NCI-H1694 (cell line): ENCODE measurements around the gene TGM2.

Experiments
- DNase-seq: peaks from one replicate; lab custom pipeline; 2025; lab: John Stamatoyannopoulos, UW

TGM2 gene

DNA sequence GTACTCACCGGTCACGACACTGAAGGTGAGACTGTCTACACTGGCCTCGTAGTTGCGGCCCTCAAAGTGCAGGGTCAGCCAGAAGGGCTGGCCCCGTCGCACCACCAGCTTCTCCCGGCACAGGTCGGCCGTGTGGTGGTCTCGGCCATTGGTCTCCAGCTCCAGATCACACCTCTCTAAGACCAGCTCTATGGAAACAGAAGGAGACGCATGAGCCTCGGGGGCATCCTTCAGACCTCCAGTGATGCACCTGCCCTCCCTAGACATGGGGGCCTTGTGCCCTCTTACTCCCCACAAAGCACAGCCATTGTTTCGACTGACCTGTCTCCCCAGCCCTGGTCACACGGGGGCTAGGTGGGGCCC is 3.7 kb downstream of the TGM2 start:
- no peak for DNase-seq

- no peak for DNase-seq
Measured at GRCh38 chr20:38159957-38160756, 4.9 kb downstream of the TGM2 start.

DNA sequence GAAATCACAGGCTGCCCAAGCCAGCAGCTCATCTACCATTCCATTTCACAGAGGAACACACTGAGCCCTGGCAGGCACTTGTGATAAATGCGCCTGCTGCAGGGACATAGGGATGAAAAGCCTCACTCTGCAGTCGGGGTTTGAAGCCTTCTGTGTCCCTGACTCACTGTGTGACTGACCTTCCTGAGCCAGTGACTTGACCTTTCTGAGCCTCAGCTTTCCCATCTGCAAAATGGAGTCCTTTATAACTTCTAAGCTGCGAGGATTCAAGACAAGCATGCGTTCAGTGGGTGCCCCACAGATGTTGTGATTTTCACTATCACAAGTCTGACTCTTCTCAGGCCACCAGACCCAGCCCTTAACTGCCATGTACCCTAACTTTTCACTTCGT is 5.5 kb downstream of the TGM2 start:
- DNase-seq, result no peak

GRCh38 chr20:38158701-38159351 is 6.2 kb downstream of the TGM2 start:
- no peak for DNase-seq

DNA sequence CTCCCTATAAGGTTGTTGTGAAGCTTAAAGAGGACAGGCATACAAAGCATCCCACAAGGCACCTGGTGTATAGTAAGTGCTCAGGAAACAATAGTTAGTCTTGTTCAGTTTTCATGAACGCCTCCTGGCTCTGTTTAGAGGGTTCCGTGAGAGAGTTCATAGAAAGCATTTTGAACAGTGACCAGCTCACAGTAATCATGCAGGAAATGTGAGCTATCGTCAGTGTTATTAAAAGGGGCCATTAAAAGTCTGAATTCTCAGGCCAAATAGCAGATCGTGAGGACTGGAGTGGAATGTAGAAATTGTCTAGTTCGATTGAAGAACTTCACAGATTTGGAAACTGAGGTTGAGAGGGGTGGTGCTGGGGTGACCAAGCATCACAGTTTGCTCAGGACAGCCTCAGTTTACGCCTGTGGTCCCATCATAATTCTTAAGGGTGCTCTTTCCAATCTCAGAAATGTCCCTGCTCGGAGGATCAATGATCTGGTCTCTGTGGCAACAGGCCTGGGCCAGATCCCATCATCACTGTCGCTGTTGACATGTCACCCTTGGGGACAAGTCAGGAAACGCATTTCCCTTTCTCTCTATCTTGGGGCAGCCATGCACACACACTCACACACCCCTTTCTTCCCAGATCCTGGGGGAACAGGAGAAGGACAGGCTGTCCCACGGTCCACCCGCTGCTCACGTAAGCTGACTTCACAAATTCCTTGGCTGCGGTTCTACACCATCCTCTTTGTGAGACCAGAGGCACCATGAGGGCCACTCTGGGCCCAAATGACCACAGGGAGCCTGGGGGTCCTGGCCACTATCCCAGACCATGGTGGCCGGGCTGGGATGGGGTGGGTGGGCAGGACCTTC is 7.2 kb downstream of the TGM2 start:
- no peak for DNase-seq

DNA sequence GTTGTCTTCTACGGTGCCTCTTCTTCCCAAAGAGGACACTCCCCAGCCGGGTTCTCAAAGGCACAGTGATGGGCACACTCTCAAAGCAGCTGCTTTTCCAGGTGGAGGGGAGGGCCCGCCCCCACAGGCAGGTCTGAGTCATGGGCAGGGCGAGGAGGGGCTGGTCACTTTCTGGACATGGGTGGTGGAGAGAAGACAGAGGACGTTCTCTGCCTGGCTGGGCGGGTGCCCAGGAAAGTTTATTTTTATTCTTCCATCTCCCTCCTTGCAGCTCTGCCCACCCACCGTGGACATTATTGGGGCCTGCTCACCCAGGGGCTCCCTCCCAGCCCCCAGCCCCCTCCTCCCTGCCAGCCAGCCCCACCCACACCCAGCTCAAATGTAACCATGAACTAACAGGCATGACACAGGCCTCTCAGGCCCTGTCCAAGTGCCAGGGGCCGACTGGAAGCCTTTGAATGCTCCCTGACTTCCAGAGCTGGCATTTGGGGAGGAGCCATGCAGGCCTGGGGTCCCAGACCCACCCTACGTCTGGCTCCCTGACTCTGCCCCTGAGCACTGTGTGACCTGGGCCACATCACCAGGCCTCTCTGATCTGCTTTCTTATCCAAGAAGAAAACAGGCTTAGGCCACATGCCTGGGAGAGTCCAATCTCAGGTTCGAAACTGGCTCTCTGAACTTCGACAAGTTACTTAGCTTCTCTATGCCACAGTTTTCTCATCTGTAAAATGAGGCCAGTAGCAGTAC is 8.0 kb downstream of the TGM2 start:
- DNase-seq, result no peak

GRCh38 chr20:38156280-38156679 is 8.8 kb downstream of the TGM2 start:
- DNase-seq, result no peak

GRCh38 chr20:38155811-38156210 is 9.3 kb downstream of the TGM2 start:
- no peak for DNase-seq

- no peak for DNase-seq
Measured at GRCh38 chr20:38153401-38153800, 11.7 kb downstream of the TGM2 start.

DNA sequence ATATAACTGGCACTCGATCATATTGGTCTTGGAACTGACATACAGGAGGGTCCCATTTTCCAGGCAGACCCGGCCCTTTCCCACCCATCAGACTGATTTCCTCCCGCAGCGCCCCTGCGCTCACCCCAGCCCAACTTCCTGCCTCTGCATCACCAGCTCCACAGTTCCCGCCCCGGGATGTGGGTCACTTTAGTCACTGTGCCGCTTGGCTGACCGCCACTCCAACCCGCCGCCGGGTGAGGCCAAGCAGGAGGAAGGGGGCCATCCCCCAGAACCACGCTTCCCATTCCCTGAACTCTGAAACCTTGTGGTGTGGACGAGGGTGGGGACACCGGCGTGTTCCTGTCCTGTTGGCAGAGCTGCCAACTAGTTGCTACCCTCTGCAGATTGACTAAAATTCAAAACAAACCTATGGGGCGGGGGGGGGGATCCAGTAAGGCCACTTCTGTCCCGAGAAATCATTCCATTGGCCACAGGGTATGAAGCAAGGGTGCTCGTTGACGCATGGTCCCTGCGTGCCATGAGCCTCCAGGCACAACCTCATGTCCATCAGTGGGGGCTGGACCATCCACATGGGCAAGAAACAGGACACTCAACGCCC is 12.3 kb downstream of the TGM2 start:
- no peak for DNase-seq

- no peak for DNase-seq
Measured at GRCh38 chr20:38152175-38152620, 12.9 kb downstream of the TGM2 start.

GRCh38 chr20:38151455-38151854 is 13.6 kb downstream of the TGM2 start:
- no peak for DNase-seq

DNA sequence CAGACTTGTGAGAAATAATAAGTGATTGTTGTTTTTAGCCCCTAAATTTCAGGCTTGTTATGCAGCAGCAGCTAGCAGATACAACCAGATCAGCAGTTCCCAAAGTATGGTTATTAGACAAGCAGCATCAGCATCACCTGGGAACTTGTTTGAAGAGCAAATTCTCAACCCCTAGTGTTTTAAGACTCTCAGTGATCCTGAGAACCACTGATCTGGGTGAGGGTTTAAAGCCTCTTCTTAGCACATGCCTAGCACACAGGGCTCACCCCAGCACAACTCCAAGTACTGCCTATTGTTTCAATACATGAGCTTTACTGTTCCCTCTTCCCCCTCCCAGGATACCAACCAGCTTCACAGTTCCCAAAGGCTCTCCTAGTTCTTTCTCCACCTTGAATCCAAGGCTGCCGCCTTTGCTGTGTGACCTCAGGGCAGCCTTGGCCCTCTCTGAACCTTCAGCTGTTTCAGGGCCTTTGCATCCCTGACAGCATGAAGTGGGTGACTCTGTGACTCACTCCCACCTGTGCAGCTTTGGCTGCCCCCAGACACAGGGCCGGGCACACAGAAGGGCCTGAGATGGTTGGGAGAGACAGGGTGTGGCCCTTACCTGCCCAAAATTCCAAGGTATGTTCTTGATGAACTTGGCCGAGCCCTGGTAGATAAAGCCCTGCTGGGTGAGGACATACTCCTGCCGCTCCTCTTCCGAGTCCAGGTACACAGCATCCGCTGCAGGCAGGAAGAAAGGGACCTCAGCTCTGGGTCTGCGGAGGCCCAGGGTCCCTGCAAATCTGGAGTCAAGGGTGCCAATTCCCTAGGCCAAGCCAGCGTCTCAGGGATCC is 14.5 kb downstream of the TGM2 start:
- no peak for DNase-seq

DNA sequence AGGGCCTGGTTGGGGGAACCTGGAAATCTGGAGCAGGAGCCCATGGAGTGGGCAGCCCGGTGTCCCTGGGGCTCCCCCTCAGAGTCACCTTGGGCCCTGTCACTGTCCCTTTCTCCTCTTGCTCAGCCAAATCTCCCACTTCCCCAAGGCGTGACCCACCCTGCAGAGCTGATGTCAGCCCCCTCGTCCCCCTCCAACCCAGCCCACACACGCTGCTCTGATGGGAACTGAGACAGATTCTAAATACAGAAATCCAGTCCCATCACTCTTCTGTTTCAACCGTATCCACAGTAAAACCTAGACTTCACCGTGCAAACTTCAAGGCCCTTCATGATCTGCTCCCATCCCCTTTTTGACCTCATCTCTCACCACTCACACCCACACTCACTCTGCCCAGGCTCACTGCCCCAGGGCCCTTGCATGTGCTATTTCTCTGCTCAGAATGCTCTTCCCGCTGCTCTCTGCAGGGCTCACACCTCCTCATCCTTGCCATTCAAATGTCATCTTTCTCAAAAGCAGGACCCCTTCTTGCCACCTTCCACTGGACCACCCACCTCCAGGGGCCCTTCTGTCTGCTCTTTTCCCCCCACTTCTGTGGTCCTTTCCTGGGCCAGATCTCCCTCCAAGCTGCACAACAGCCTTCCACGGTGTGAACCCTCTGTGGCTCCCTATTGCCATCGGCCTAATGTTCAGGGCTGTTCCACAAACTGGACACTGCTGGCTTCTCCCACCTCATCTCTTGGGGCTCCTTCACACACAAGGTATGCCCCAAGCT is 16.6 kb downstream of the TGM2 start:
- no peak for DNase-seq

DNA sequence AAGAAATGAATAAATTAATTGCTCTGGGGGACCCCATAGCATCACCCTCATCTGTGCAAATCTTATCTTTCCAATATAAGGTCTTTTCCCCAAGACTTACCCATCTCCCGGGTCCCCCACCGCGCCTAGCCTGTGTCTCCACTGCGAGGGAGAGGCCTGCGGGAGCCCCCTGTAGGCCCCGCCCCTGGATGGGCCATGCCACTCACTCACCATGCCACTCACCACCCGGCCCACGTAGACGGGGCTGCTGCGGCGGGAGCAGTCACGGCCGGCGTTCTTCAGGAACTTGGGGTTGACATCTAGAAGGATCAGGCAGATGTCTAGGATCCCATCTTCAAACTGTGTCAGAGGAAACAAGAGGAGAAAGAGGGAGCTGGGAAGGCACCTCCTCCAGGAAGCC is 17.3 kb downstream of the TGM2 start:
- no peak for DNase-seq

GRCh38 chr20:38147163-38147562 is 17.9 kb downstream of the TGM2 start:
- no peak for DNase-seq

DNA sequence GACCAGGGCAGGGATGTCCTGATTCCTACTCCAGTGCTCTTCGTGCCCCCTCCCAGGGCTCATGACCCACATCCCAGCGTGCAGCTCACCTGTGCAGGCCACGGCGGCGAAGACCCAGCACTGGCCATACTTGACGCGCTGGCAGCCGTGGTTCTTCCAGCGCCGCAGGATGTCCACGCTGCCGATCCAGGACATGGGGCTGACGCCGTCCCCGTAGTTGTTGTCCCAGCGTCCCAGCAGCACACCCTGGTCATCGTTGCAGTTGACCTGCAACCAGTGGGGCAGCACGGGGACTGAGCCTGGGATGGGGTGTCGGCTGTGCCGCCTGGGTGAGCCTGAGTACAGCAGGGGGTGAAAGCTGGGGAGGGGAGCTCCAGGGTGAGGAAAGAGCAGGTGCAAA is 18.4 kb downstream of the TGM2 start:
- no peak for DNase-seq

DNA sequence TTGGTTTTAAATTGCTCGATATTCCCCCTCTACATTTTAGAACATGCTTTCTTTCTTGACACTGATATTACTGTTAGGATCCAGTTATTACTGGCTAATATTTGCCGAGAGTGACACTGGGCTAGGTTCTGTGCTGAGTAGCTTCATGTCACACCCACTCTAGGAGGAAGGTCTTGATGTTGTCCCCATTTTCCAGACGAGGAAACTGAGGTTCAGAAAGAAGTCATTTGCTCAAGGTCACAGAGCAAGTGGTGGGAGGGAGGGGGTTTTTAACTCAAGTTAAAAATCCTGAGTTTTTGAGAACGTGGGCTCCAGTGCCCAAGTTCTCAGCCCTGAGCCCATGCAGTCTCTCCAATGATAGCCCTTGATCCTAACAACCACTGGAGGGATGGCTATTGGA is 18.9 kb downstream of the TGM2 start:
- no peak for DNase-seq

DNA sequence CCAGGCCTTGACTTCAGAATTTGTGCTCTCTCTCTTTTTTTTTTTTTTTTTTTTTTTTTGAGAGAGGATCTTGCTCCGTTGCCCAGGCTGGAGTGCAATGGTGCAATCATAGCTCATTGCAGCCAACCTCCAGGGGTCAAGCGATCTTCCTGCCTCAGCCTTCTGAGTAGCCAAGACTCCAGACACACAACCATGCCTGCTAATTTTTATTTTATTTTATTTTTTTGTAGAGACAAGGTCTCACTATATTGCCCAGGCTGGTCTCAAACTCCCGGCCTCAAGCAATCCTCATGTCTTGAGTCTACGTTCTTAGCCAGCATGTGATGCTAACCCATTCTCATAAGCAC is 19.4 kb downstream of the TGM2 start:
- DNase-seq, result no peak
